ACC112 (cell line): ENCODE data around the gene TSR3.

Source experiments
- H2AFZ ChIP-seq: fragments of 200-600 bp; sonication (generic); one replicate; pipeline ENCODE4 v1.6.0; 2017; ENCODE audit warnings: antibody characterized with exemption, low read length; ENCODE audit not compliant: unreplicated experiment
- H3K27ac ChIP-seq: fragments of 200-600 bp; sonication (generic); 2 replicates; pipeline ENCODE4 v1.5.1; 2014; ENCODE audit warnings: low read depth, mild to moderate bottlenecking, antibody characterized with exemption, low read length, moderate library complexity
- H3K27me3 ChIP-seq: fragments of 200-600 bp; sonication (generic); 2 replicates; pipeline ENCODE4 v1.6.1; 2014; ENCODE audit warnings: mild to moderate bottlenecking, antibody characterized with exemption, low read length, moderate library complexity, mixed read lengths; ENCODE audit not compliant: insufficient read depth
- H3K36me3 ChIP-seq: fragments of 200-600 bp; sonication (generic); 2 replicates; pipeline ENCODE4 v1.6.1; 2016; ENCODE audit warnings: mild to moderate bottlenecking, antibody characterized with exemption, low read length, moderate library complexity, mixed read lengths; ENCODE audit not compliant: insufficient read depth
- H3K4me1 ChIP-seq: fragments of 200-600 bp; sonication (generic); one replicate; pipeline ENCODE4 v1.6.1; 2016; ENCODE audit warnings: low read length, mixed read lengths; ENCODE audit not compliant: insufficient read depth, unreplicated experiment, control insufficient read depth
- H3K4me3 ChIP-seq: fragments of 200-600 bp; sonication (generic); 2 replicates; pipeline ENCODE4 v1.5.1; 2014; ENCODE audit warnings: mild to moderate bottlenecking, low read depth, low read length
- H3K79me2 ChIP-seq: fragments of 200-600 bp; sonication (generic); one replicate; pipeline ENCODE4 v1.6.0; 2016; ENCODE audit warnings: low read length; ENCODE audit not compliant: control insufficient read depth, unreplicated experiment, insufficient read depth

TSR3 gene

GRCh38 chr16:1349951-1350350 lies 1.7 kb downstream of the TSR3 start:
- peaks cover 43% of the 10 kb centered on the region for H3K79me2 ChIP-seq
- H3K4me1 ChIP-seq = peaks cover 12% of the 10 kb centered on the region
- no peak overlapping the region for H3K27ac ChIP-seq
- H3K4me3 ChIP-seq = no peak overlapping the region; the same call in 1 of the 2 replicates
- H3K36me3 ChIP-seq = peaks cover 3% of the 10 kb centered on the region; the same call in 1 of the 2 replicates
- no peaks in the 10 kb centered on the region for H3K27me3 ChIP-seq
- H2AFZ ChIP-seq = no peak overlapping the region

DNA sequence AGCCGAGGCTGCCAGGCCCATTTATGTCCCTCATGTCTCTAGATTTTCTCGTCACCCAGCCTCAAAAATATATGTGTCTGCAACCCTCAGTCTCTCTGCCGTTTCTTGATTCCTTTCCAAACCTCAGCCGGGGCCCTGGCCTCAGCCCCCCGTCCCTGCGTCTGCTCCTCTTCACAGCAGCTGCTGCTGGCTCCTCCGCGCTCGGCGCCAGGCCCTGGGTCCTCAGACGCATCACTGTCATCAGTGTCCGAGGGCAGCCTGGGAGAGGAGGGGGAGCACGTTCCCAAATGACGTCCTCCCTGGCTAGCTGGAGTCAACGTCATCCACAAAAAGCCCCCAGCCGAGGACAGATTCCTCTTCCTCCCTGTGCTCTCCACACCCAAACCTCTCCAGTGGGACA lies 2.3 kb downstream of the TSR3 start:
- Histone ChIP-seq H2AFZ (no peak overlapping the region), H3K27me3 (no peaks in the 10 kb centered on the region), H3K36me3 (peaks cover 3% of the 10 kb centered on the region; the same call in 1 of the 2 replicates), H3K79me2 (peaks cover 37% of the 10 kb centered on the region), H3K4me1 (peaks cover 12% of the 10 kb centered on the region), H3K27ac (no peak overlapping the region), H3K4me3 (no peak overlapping the region; the same call in 1 of the 2 replicates)

GRCh38 chr16:1348926-1349325 lies 2.8 kb downstream of the TSR3 start:
- Histone ChIP-seq H3K27ac (no peak overlapping the region), H3K4me3 (no peak overlapping the region), H3K27me3 (no peaks in the 10 kb centered on the region), H3K79me2 (peaks cover 33% of the 10 kb centered on the region), H3K36me3 (peaks cover 3% of the 10 kb centered on the region; the same call in 1 of the 2 replicates), H3K4me1 (peaks cover 12% of the 10 kb centered on the region), H2AFZ (no peak overlapping the region)

- peaks cover 28% of the 10 kb centered on the region for H3K79me2 ChIP-seq
- peaks cover 3% of the 10 kb centered on the region; the same call in 1 of the 2 replicates for H3K36me3 ChIP-seq
- H3K27me3 ChIP-seq = no peaks in the 10 kb centered on the region
- H2AFZ ChIP-seq = no peak overlapping the region
- H3K4me3 ChIP-seq = no peak overlapping the region
- H3K27ac ChIP-seq = no peak overlapping the region
- H3K4me1 ChIP-seq = peaks cover 12% of the 10 kb centered on the region
Observed at GRCh38 chr16:1348441-1348840, 3.2 kb downstream of the TSR3 start.

GRCh38 chr16:1347962-1348361 lies 3.7 kb downstream of the TSR3 start:
- Histone ChIP-seq H3K4me1 (peaks cover 9% of the 10 kb centered on the region), H3K36me3 (peaks cover 3% of the 10 kb centered on the region; the same call in 1 of the 2 replicates), H3K27ac (no peak overlapping the region), H3K79me2 (peaks cover 24% of the 10 kb centered on the region), H2AFZ (no peak overlapping the region), H3K27me3 (no peaks in the 10 kb centered on the region), H3K4me3 (no peak overlapping the region)

DNA sequence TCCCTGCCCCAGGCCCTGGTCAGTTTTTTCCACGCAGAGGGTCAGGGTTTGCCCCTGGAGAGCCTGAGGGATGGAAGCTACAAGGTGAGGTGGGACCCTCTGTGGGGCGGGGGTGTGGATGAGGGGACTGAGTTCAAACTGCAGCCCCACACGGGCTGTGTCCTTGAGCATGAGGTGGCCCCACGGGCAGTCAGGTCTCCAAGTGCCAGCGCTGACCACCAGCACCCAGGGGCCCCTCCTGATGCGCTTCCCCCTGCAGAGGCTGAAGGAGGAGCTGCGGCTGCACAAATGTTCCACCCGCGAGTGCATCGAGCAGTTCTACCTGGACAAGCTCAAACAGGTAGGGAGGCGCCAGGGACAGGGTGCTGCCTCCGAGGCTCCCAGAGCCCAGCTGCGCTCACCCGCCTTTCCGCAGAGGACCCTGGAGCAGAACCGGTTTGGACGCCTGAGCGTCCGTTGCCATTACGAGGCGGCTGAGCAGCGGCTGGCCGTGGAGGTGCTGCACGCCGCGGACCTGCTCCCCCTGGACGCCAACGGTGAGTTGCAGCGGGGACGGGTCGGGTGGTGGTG lies 4.3 kb downstream of the TSR3 start:
- H3K27me3 ChIP-seq = no peaks in the 10 kb centered on the region
- peaks cover 18% of the 10 kb centered on the region for H3K79me2 ChIP-seq
- H3K4me3 ChIP-seq = no peak overlapping the region
- peaks cover 3% of the 10 kb centered on the region; the same call in 1 of the 2 replicates for H3K36me3 ChIP-seq
- no peak overlapping the region for H2AFZ ChIP-seq
- H3K27ac ChIP-seq = no peak overlapping the region
- peaks cover 9% of the 10 kb centered on the region for H3K4me1 ChIP-seq

- peaks cover 12% of the 10 kb centered on the region for H3K79me2 ChIP-seq
- no peak overlapping the region for H3K27ac ChIP-seq
- no peak overlapping the region for H2AFZ ChIP-seq
- H3K4me3 ChIP-seq = no peak overlapping the region
- peaks cover 9% of the 10 kb centered on the region for H3K4me1 ChIP-seq
- no peaks in the 10 kb centered on the region for H3K27me3 ChIP-seq
- peaks cover 3% of the 10 kb centered on the region; the same call in 1 of the 2 replicates for H3K36me3 ChIP-seq
Observed at GRCh38 chr16:1346422-1347285, 5.0 kb downstream of the TSR3 start.

- peaks cover 4% of the 10 kb centered on the region for H3K79me2 ChIP-seq
- no peak overlapping the region for H2AFZ ChIP-seq
- H3K4me1 ChIP-seq = peaks cover 7% of the 10 kb centered on the region
- peaks cover 3% of the 10 kb centered on the region; the same call in 1 of the 2 replicates for H3K36me3 ChIP-seq
- no peak overlapping the region for H3K4me3 ChIP-seq
- H3K27ac ChIP-seq = no peak overlapping the region
- no peaks in the 10 kb centered on the region for H3K27me3 ChIP-seq
Observed at GRCh38 chr16:1345651-1346421, 5.8 kb downstream of the TSR3 start.

DNA sequence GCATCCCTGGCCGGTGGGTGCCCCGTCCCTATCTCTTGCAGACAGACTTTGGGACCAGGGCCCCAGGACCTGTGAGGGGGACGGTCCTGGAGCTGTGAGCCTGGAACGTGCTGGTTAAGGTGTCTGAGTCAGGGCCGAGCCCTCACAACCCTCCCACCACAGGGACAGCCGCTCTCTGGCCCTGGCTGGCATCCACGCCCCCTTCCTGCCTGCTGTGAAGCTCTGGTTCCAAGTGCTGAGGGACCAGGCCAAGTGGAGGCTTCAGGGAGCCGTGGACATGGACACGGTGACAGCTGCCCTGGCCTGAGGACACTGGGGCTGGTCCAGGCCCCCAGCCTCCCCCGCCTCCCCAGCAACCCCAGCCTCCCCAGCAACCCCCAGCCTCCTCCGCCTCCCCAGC lies 6.6 kb downstream of the TSR3 start:
- no peaks in the 10 kb centered on the region for H3K27me3 ChIP-seq
- no peaks in the 10 kb centered on the region for H3K79me2 ChIP-seq
- no peak overlapping the region for H3K27ac ChIP-seq
- peaks cover 3% of the 10 kb centered on the region; the same call in 1 of the 2 replicates for H3K36me3 ChIP-seq
- no peaks in the 10 kb centered on the region for H3K4me1 ChIP-seq
- no peak overlapping the region for H3K4me3 ChIP-seq
- no peak overlapping the region for H2AFZ ChIP-seq

- Histone ChIP-seq H3K79me2 (no peaks in the 10 kb centered on the region), H3K27ac (no peak overlapping the region), H3K4me1 (no peaks in the 10 kb centered on the region), H2AFZ (no peak overlapping the region), H3K36me3 (peaks cover under 1% of the 10 kb centered on the region; the same call in 1 of the 2 replicates), H3K4me3 (no peak overlapping the region), H3K27me3 (no peaks in the 10 kb centered on the region)
Observed at GRCh38 chr16:1344499-1344898, 7.2 kb downstream of the TSR3 start.
